SW 1271 (cell line): Measurements from ENCODE around the gene ARFGAP1.
"Not testable (repeated sequence)": the region's sequence is repeated elsewhere in the genome, so short reads cannot be mapped to it uniquely, and the experiment has no call there.

ENCODE experiments used
- DNase-seq, 2 experiments: peaks; one replicate each; lab custom pipeline; 2025; lab: John Stamatoyannopoulos, UW

The ARFGAP1 gene

DNA sequence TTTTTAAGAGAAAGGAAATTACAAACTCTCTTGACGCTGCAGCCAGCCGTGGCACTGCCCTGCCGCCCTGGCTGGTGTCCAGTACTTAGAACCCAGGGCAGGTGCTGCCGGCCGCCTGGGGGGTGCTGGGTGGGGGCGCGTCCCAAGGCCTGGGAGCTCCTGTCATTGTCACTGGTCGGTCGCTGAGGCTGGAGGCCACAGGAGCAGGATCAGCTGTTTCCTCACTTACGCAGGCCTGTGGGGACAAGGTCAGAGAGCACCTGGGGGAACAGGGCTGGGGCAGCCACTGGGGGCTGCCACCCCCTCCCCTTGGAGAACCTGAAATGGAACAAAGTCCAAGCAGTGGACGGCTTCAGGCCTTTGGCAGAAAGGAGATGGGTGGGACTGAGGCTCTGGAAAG lies 31.3 kb upstream of the ARFGAP1 start:
- no peak for DNase-seq

GRCh38 chr20:63242736-63243135 lies 29.9 kb upstream of the ARFGAP1 start:
- DNase-seq: no peak

- DNase-seq: no peak
Measured at GRCh38 chr20:63243604-63244247, 28.9 kb upstream of the ARFGAP1 start.

GRCh38 chr20:63244468-63244867 lies 28.1 kb upstream of the ARFGAP1 start:
- no peak for DNase-seq

DNA sequence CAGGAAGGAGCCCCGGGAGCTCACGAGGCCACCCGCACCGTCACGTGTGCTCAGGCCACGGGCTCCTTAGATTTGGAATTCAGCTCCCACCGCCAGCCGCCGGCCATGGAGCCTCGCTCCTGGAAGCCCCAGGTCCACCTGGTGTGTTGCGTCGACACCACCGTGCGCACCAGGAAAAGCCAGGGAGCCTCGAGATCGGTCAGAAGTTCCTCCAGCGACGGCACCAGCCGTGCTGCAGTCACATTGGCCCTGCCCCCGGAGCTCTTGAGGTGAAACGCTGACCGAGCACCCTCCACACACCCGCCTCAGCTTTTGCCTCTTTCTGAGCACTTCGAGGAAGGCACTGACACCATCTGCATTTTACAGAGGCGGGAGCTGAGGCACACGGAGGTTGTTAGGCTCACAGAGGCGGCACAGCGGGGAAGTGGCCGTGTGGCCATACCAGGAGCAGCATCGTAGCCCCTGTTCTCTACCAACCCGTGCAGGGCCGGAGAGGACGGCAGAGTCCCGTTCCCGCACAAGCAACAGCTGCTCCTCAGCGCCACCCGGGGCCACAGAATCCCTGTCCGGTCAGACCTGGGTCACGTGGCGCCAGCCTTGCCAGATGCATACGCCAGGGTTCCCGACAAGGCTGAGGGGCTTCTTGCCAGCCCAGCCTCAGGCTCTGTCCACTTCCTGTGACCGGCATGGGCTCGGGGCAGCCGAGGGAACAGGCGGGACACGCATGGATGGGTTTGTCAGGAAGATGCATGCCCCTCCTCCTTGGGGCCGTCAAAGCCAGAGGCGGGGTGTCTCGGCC lies 25.9 kb upstream of the ARFGAP1 start:
- DNase-seq: no peak

GRCh38 chr20:63247671-63248228 lies 24.9 kb upstream of the ARFGAP1 start:
- DNase-seq: no peak

- DNase-seq: no peak
Measured at GRCh38 chr20:63248835-63249591, 23.6 kb upstream of the ARFGAP1 start.

DNA sequence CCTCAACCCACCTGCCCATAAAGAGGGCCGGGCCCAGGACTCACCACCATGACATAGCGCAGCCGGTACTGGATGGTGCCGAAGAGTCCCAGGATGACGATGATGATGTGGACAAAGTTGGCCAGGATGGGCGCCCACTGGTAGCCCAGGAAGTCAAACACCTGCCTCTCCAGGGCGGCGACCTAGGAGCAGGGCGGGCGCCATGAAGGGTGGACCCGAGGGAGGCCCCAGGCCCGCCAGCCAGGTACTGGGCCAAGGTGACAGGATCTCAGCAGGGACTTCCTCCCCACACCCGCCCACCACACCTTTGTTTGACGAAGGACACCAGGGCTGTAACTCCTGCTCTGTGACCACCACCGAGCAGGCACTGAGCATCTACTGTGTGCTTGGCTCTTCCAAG lies 22.7 kb upstream of the ARFGAP1 start:
- no peak for DNase-seq

- not testable (repeated sequence) for DNase-seq
Measured at GRCh38 chr20:63251350-63251749, 21.3 kb upstream of the ARFGAP1 start.

DNA sequence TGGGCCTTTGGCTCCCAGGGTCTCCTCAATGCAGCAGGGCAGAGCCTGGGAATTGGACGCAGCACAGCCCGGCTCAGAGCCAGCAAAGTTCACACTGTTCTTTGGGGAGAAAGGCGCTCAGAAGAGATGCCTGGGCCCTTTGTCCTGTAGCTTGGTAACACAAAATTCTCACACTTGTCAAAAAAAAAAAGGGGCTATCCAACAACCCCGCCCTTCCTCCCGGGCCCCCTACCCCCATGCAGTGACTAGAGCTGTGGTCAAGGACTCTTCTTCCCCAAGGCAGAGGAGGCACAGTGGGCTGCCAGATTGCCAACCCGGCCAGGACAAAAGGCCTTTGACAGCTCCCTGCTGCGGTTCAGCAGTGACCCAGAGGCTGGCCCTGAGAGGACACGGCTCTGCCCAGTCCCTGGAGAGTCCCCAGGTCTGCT lies 20.3 kb upstream of the ARFGAP1 start:
- DNase-seq: no peak

DNA sequence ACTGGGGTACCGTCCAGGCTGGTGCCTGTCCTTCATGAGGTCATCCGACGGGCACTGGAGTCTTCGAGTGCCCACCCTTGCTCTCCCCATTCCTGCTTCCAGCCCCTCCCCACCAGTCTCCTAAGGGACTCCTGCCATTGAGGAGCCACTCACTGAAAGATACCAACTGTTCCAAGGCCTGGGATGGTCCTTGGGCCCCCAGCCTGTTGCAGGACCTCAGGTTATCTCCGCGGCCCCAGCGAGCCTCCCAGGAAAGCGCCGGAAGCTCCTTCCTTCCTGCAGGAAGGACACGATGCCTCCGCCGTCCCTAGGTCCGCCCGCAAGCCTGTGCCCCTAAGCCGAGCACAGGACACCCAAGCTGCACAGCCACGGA lies 19.6 kb upstream of the ARFGAP1 start:
- DNase-seq: no peak

GRCh38 chr20:63253438-63254231 lies 19.0 kb upstream of the ARFGAP1 start:
- no peak for DNase-seq

DNA sequence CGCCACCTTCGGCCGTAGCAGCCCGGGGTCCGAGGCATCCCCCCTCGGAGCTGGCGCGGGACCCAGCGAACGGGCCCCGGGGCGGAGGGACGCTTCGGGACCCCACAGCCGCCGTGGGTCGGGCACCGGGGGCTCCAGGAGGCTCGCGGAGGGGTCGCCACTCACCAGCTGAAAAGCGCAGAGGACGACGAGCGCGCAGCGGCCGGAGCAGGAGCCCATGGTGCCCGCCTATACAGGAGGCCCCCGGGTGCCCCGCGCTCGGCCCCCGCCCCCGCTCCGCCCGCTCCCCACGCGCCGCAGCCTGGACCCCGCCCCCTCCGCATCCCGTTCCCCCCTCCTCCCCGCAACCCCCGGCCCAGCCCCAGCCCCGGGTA lies 18.4 kb upstream of the ARFGAP1 start, which contains the start of gene NKAIN4:
NKAIN4 (minus strand) TSS at position 232 of the 374 bp plus-strand sequence; CDS start at position 219, 13 bp downstream.
- no peak for DNase-seq

GRCh38 chr20:63254606-63255384 lies 17.8 kb upstream of the ARFGAP1 start:
- no peak for DNase-seq

GRCh38 chr20:63255931-63256704 lies 16.5 kb upstream of the ARFGAP1 start:
- no peak for DNase-seq

DNA sequence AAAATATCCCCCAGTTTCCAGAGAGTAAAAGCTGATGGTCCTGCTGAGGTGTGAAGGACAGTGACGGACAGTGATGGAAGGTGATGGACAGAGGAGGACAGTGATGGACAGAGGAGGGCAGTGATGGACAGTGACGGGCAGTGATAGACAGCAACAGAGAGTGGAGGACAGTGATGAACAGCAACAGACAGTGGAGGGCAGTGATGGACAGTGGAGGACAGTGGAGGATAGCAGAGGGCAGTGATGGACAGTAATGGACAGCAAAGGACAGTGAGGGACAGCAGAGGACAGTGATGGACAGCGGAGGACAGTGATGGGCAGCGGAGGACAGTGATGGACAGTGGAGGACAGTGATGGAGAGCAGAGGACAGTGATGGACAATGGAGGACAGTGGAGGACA lies 15.7 kb upstream of the ARFGAP1 start:
- DNase-seq: no peak

DNA sequence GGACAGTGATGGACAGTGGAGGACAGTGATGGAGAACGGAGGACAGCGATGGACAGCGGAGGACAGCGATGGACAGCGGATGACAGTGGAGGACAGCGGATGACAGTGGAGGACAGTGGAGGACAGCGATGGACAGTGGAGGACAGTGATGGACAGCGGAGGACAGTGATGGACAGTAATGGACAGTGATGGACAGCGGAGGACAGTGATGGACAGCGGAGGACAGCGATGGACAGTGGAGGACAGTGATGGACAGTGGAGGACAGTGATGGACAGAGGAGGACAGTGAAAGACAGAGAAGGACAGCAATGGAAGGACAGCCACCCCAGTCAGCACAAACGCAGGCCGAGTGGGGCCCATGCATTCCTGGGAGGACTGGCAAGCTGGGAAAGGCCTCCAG lies 15.0 kb upstream of the ARFGAP1 start:
- DNase-seq: no peak

- DNase-seq: no peak
Measured at GRCh38 chr20:63258781-63259180, 13.8 kb upstream of the ARFGAP1 start.

- no peak for DNase-seq
Measured at GRCh38 chr20:63259734-63260460, 12.7 kb upstream of the ARFGAP1 start.
